ENCODE measurements around the gene HORMAD2. TPM values are rescaled to one million over a fixed set of nuclear protein-coding genes. Genes with fewer than 3 reads are reported as not detected.
A peak's percentile ranks its signal among the peaks of the same experiment; 100 is the strongest.

The HORMAD2 gene
- total and polyA plus RNA-seq, 9 of the 15 experiments (the other 6 are each of a cell fraction or from before 2014, with no cell fraction given) = not detected

DNA sequence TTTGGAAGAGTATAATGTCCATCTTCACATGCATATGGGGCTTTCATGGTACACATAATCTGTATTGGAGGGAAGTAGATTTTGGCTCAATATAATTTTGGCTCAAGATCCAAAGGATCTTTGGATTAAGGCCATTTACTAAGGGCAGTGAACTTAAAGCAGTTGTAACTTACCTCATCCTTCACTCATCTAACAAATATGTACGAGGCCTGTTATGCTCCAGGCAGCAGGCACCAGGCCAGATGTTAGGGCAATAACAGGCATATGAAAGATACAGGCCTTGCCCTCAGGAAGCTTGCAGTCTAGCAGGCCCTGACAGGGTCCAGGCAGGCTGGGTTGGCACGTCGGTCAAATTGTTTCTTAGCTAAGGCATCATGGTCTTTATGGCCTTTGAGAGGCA, 121.7 kb downstream of the HORMAD2 start:
- BruUV-seq (replicated peaks) = no TSS peak
- Histone ChIP-seq H3K79me2 (ENCODE audit: control insufficient read depth, insufficient read depth, low read length) (no peaks in the 10 kb centered on the region), H3K27me3 (ENCODE audit: control insufficient read depth in 2 of 2, insufficient read depth in 2 of 2, low read length in 2 of 2) (no peaks in the 10 kb centered on the region), H3K27ac (ENCODE audit: extremely low read depth, low read depth, low read length) (no peak overlapping the region), H2AFZ (ENCODE audit: low read depth, low read length) (no peak overlapping the region), H4K20me1 (replicated peaks; ENCODE audit: control insufficient read depth, insufficient read depth, low read length) (no peaks in the 10 kb centered on the region), H3K9ac (ENCODE audit: insufficient read depth in 1 of 2, low read depth in 2 of 2, low read length in 2 of 2) (no peak overlapping the region), H3K4me2 (ENCODE audit: insufficient read depth, low read length) (no peak overlapping the region), H3K4me3 (no peak overlapping the region), H3K4me1 (replicated peaks in 1 of 2; ENCODE audit: control insufficient read depth in 2 of 2, insufficient read depth in 2 of 2, low read length in 2 of 2) (peaks cover 2 to 5% of the 10 kb centered on the region in 2 experiments; a peak in 3 of 5 replicates), H3K9me1 (ENCODE audit: control insufficient read depth, insufficient read depth, low read length) (no peaks in the 10 kb centered on the region), H3K36me3 (ENCODE audit: control insufficient read depth, insufficient read depth, low read length) (no peaks in the 10 kb centered on the region), H3K9me3 (replicated peaks; ENCODE audit: control insufficient read depth, insufficient read depth, low read depth, low read length) (peaks cover 4% of the 10 kb centered on the region; the same call in 1 of the 2 replicates)
- no peak for ATAC-seq
- DNase-seq (ENCODE audit: extremely low read depth in 1 of 4, low spot score in 3 of 4) = no peak
- peak in 1 of 2 experiments; percentile 28; a peak in 1 of 4 replicates for TF ChIP-seq TRIM24 (IDR thresholded peaks at IDR 0.05)
- no peak for TF ChIP-seq PHF8 (IDR thresholded peaks at IDR 0.05; ENCODE audit: borderline replicate concordance, low read length)
- peak; percentile 75 for TF ChIP-seq ZNF316 (IDR thresholded peaks at IDR 0.05)
- no peak for TF ChIP-seq SREBF1 (IDR thresholded peaks at IDR 0.05; ENCODE audit: borderline replicate concordance, low read depth, low read length)
- peak; percentile 60; the same call in 1 of the 2 replicates for TF ChIP-seq TRIM28 (IDR thresholded peaks at IDR 0.05)
- no peak for TF ChIP-seq ZNF274 (IDR thresholded peaks at IDR 0.05; ENCODE audit: borderline replicate concordance, low read depth, low read length)
- TF ChIP-seq, protein P1, sequence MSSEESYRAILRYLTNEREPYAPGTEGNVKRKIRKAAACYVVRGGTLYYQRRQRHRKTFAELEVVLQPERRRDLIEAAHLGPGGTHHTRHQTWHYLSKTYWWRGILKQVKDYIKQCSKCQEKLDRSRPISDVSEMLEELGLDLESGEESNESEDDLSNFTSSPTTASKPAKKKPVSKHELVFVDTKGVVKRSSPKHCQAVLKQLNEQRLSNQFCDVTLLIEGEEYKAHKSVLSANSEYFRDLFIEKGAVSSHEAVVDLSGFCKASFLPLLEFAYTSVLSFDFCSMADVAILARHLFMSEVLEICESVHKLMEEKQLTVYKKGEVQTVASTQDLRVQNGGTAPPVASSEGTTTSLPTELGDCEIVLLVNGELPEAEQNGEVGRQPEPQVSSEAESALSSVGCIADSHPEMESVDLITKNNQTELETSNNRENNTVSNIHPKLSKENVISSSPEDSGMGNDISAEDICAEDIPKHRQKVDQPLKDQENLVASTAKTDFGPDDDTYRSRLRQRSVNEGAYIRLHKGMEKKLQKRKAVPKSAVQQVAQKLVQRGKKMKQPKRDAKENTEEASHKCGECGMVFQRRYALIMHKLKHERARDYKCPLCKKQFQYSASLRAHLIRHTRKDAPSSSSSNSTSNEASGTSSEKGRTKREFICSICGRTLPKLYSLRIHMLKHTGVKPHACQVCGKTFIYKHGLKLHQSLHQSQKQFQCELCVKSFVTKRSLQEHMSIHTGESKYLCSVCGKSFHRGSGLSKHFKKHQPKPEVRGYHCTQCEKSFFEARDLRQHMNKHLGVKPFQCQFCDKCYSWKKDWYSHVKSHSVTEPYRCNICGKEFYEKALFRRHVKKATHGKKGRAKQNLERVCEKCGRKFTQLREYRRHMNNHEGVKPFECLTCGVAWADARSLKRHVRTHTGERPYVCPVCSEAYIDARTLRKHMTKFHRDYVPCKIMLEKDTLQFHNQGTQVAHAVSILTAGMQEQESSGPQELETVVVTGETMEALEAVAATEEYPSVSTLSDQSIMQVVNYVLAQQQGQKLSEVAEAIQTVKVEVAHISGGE (CRISPR knock-in tag; IDR thresholded peaks at IDR 0.05) = no peak
- ChIA-PET POLR2A (no interaction called here), CTCF (ENCODE audit: low intra/inter-chr PET ratio) (no interaction called here)
- WGBS (ENCODE audit: insufficient coverage, low coverage, missing lambda C conversion rate) = 47% methylated on average over 3 of the region's 3 CpGs
- FAIRE-seq = no peak
- in situ Hi-C loops (cut with MboI) = no loop called here
- intact Hi-C loops (cut with micrococcal nuclease) = no loop called here
